ENCODE results near the gene DCLK1.
"Not testable (repeated sequence)": the region's sequence is repeated elsewhere in the genome, so short reads cannot be mapped to it uniquely, and the experiment has no call there.

Gene DCLK1

GRCh38 chr13:35966951-35967350 lies 164.2 kb downstream of the DCLK1 start:
- H3K27ac Mint-ChIP-seq; H3K4me1 Mint-ChIP-seq (ENCODE audit: low read depth in 2 of 2); H3K27me3 Mint-ChIP-seq; H3K4me3 Mint-ChIP-seq; ATAC-seq (replicated peaks); DNase-seq; H3K36me3 Mint-ChIP-seq (ENCODE audit: insufficient read depth): not testable (repeated sequence)
- H3K9me3 Mint-ChIP-seq: peaks cover 12 to 18% of the 10 kb centered on the region in 2 donors

DNA sequence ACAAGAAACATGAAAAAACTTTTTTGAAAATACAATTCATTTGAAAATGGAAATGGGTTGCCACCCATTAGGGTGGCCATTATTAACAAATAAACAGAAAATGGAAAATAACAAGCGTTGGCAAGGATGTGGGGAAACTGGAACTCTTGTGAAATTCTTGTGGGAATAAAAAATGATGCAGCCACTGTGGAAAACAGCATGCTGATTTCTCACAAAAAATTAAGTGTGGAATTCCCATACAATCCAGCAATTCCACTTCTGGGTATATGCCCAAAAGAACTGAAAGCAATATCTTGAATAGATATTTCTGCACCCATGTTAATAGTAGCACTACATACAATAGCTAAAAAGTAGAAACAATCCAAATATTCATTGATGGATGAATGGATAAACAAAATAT lies 165.2 kb downstream of the DCLK1 start:
- DNase-seq: no peak
- Mint-ChIP-seq H3K27ac (no peak overlapping the region), H3K4me3 (no peak overlapping the region), H3K27me3 (no peaks in the 10 kb centered on the region), H3K36me3 (ENCODE audit: insufficient read depth) (no peaks in the 10 kb centered on the region), H3K9me3 (peaks cover 12 to 18% of the 10 kb centered on the region in 2 donors), H3K4me1 (ENCODE audit: low read depth in 2 of 2) (no peaks in the 10 kb centered on the region)
- no peak for ATAC-seq (replicated peaks)

GRCh38 chr13:35965226-35965927 lies 165.8 kb downstream of the DCLK1 start:
- H3K27ac Mint-ChIP-seq: no peak overlapping the region

GRCh38 chr13:35964863-35965180 lies 166.4 kb downstream of the DCLK1 start:
- no peak overlapping the region for H3K27ac Mint-ChIP-seq
- H3K4me3 Mint-ChIP-seq: no peak overlapping the region
- DNase-seq (no peak), ATAC-seq (replicated peaks) (no peak)
- H3K4me1 Mint-ChIP-seq (ENCODE audit: low read depth in 2 of 2): no peaks in the 10 kb centered on the region
- H3K9me3 Mint-ChIP-seq: peaks cover 15 to 18% of the 10 kb centered on the region in 2 donors
- H3K27me3 Mint-ChIP-seq: no peaks in the 10 kb centered on the region
- H3K36me3 Mint-ChIP-seq (ENCODE audit: insufficient read depth): no peaks in the 10 kb centered on the region

More at GRCh38 chr13:35965226-35965927, 165.8 kb downstream of the DCLK1 start:
- Mint-ChIP-seq H3K4me1 (ENCODE audit: low read depth in 2 of 2) (no peaks in the 10 kb centered on the region), H3K4me3 (no peak overlapping the region), H3K36me3 (ENCODE audit: insufficient read depth) (no peaks in the 10 kb centered on the region), H3K27me3 (no peaks in the 10 kb centered on the region), H3K9me3 (peaks cover 12 to 18% of the 10 kb centered on the region in 2 donors)
- ATAC-seq (replicated peaks) (no peak), DNase-seq (no peak)

- Mint-ChIP-seq H3K27ac (no peak overlapping the region), H3K4me3 (no peak overlapping the region), H3K27me3 (no peaks in the 10 kb centered on the region), H3K36me3 (ENCODE audit: insufficient read depth) (no peaks in the 10 kb centered on the region), H3K4me1 (ENCODE audit: low read depth in 2 of 2) (no peaks in the 10 kb centered on the region), H3K9me3 (peaks cover 15% of the 10 kb centered on the region in 2 donors)
- ATAC-seq (replicated peaks): no peak
- DNase-seq: no peak
Measured at GRCh38 chr13:35964011-35964862, 166.9 kb downstream of the DCLK1 start.

- H3K4me3 Mint-ChIP-seq: no peak overlapping the region
- H3K27me3 Mint-ChIP-seq: no peaks in the 10 kb centered on the region
- no peak overlapping the region for H3K27ac Mint-ChIP-seq
- no peak for DNase-seq
- H3K4me1 Mint-ChIP-seq (ENCODE audit: low read depth in 2 of 2): no peaks in the 10 kb centered on the region
- peaks cover 6 to 8% of the 10 kb centered on the region in 2 donors for H3K9me3 Mint-ChIP-seq
- no peak for ATAC-seq (replicated peaks)
- no peaks in the 10 kb centered on the region for H3K36me3 Mint-ChIP-seq (ENCODE audit: insufficient read depth)
Measured at GRCh38 chr13:35961461-35962220, 169.5 kb downstream of the DCLK1 start.

- Mint-ChIP-seq H3K4me1 (ENCODE audit: low read depth in 2 of 2) (no peaks in the 10 kb centered on the region), H3K9me3 (peaks cover 6 to 7% of the 10 kb centered on the region in 2 donors), H3K27ac (no peak overlapping the region), H3K36me3 (ENCODE audit: insufficient read depth) (no peaks in the 10 kb centered on the region), H3K4me3 (no peak overlapping the region), H3K27me3 (no peaks in the 10 kb centered on the region)
- no peak for DNase-seq
- ATAC-seq (replicated peaks): no peak
Measured at GRCh38 chr13:35961002-35961401, 170.2 kb downstream of the DCLK1 start.

DNA sequence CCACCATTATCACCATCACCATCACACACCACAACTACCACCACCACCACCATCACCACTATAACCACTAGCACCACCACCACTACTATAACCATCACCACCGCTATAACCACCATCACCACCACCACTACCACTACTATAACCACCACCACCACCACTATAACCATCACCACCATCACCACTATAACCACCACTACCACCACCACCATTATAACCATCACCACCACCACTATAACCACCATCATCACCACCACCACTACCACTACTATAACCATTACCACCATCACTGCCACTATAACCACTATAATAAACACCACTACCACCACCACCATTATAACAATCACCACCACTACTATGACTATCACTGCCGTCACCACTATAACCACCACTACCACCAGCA lies 173.2 kb downstream of the DCLK1 start:
- Mint-ChIP-seq H3K9me3 (peaks cover 0 to 3% of the 10 kb centered on the region in 2 donors), H3K36me3 (ENCODE audit: insufficient read depth) (no peaks in the 10 kb centered on the region), H3K27ac (no peak overlapping the region), H3K4me1 (ENCODE audit: low read depth in 2 of 2) (no peaks in the 10 kb centered on the region), H3K27me3 (no peaks in the 10 kb centered on the region), H3K4me3 (no peak overlapping the region)
- DNase-seq (no peak), ATAC-seq (replicated peaks) (no peak)

- no peak overlapping the region for H3K27ac Mint-ChIP-seq
- no peak overlapping the region for H3K4me3 Mint-ChIP-seq
- no peaks in the 10 kb centered on the region for H3K36me3 Mint-ChIP-seq (ENCODE audit: insufficient read depth)
- H3K27me3 Mint-ChIP-seq: no peaks in the 10 kb centered on the region
- no peak for DNase-seq
- peaks cover 0 to 3% of the 10 kb centered on the region in 2 donors for H3K9me3 Mint-ChIP-seq
- no peaks in the 10 kb centered on the region for H3K4me1 Mint-ChIP-seq (ENCODE audit: low read depth in 2 of 2)
- ATAC-seq (replicated peaks): no peak
Measured at GRCh38 chr13:35957241-35957731, 173.9 kb downstream of the DCLK1 start.

GRCh38 chr13:35956074-35956473 lies 175.1 kb downstream of the DCLK1 start:
- Mint-ChIP-seq H3K4me1 (ENCODE audit: low read depth in 2 of 2) (no peaks in the 10 kb centered on the region), H3K4me3 (no peak overlapping the region), H3K9me3 (peaks cover 0 to 3% of the 10 kb centered on the region in 2 donors), H3K27ac (no peak overlapping the region), H3K27me3 (no peaks in the 10 kb centered on the region), H3K36me3 (ENCODE audit: insufficient read depth) (no peaks in the 10 kb centered on the region)
- ATAC-seq (replicated peaks) (no peak), DNase-seq (no peak)

GRCh38 chr13:35954207-35954560 lies 177.0 kb downstream of the DCLK1 start:
- Mint-ChIP-seq H3K36me3 (ENCODE audit: insufficient read depth) (no peaks in the 10 kb centered on the region), H3K27ac (no peak overlapping the region), H3K4me3 (no peak overlapping the region), H3K4me1 (ENCODE audit: low read depth in 2 of 2) (no peaks in the 10 kb centered on the region), H3K9me3 (no peaks in the 10 kb centered on the region), H3K27me3 (no peaks in the 10 kb centered on the region)
- ATAC-seq (replicated peaks): no peak
- no peak for DNase-seq

- DNase-seq (no peak), ATAC-seq (replicated peaks) (no peak)
- no peaks in the 10 kb centered on the region for H3K36me3 Mint-ChIP-seq (ENCODE audit: insufficient read depth)
- no peak overlapping the region for H3K4me3 Mint-ChIP-seq
- no peaks in the 10 kb centered on the region for H3K9me3 Mint-ChIP-seq
- no peak overlapping the region for H3K27ac Mint-ChIP-seq
- no peaks in the 10 kb centered on the region for H3K27me3 Mint-ChIP-seq
- no peaks in the 10 kb centered on the region for H3K4me1 Mint-ChIP-seq (ENCODE audit: low read depth in 2 of 2)
Measured at GRCh38 chr13:35953537-35954206, 177.5 kb downstream of the DCLK1 start.

GRCh38 chr13:35947315-35947714 lies 183.9 kb downstream of the DCLK1 start:
- H3K27me3 Mint-ChIP-seq: no peaks in the 10 kb centered on the region
- no peak overlapping the region for H3K27ac Mint-ChIP-seq
- DNase-seq: no peak
- no peak for ATAC-seq (replicated peaks)
- H3K4me1 Mint-ChIP-seq (ENCODE audit: low read depth in 2 of 2): no peaks in the 10 kb centered on the region
- H3K4me3 Mint-ChIP-seq: no peak overlapping the region
- peaks cover 6 to 8% of the 10 kb centered on the region in 2 donors for H3K9me3 Mint-ChIP-seq
- no peaks in the 10 kb centered on the region for H3K36me3 Mint-ChIP-seq (ENCODE audit: insufficient read depth)

All from effector memory CD8-positive, alpha-beta T cell (primary cell).